Sigmoid colon (tissue), 7 donors: ENCODE measurements around the gene GDF2. TPM values are rescaled to one million over a fixed set of nuclear protein-coding genes. Genes with fewer than 3 reads are reported as not detected.

Experiments
- DNase-seq: peaks from one replicate; pipeline ENCODE4 v3.0.0-alpha.2; 2019
- H3K27ac ChIP-seq, 4 donors: fragments of 200-600 bp; sonication (generic); one replicate each; pipeline ENCODE4 v1.5.1; 2016 to 2019; ENCODE audit warnings: mild to moderate bottlenecking in 1 of 4
- H3K27me3 ChIP-seq, 3 donors: fragments of 200-600 bp; sonication (generic); one replicate each; pipeline ENCODE4 v1.5.1; 2019; ENCODE audit warnings: mild to moderate bottlenecking in 1 of 3
- H3K36me3 ChIP-seq, 4 donors: fragments of 200-600 bp; sonication (generic); one replicate each; pipeline ENCODE4 v1.5.1; 2016 to 2019
- H3K4me1 ChIP-seq, 4 donors: fragments of 200-600 bp; sonication (generic); one replicate each; pipeline ENCODE4 v1.5.1; 2017 to 2019
- H3K4me3 ChIP-seq, 4 donors: fragments of 200-600 bp; sonication (generic); one replicate each; pipeline ENCODE4 v1.5.1; 2017 to 2019; ENCODE audit warnings: mild to moderate bottlenecking in 2 of 4, moderate library complexity in 1 of 4
- H3K9me3 ChIP-seq, 4 donors: fragments of 200-600 bp in 3 of 4; sonication (generic) in 3 of 4; one replicate each; pipeline versions ENCODE4 v1.5.1 to v1.6.1; 2013 to 2019
- CTCF ChIP-seq, 4 experiments: fragments of 450-650 bp in 3 of 4; fragments of 200-600 bp in 1 of 4; IDR thresholded peaks; one replicate each; pipeline ENCODE4 v1.5.1; 2016 to 2019; ENCODE audit warnings: antibody characterized with exemption in 4 of 4, mild to moderate bottlenecking in 3 of 4, moderate library complexity in 2 of 4
- EP300 ChIP-seq, 4 donors: sonication (generic); formaldehyde crosslinking; IDR thresholded peaks; one replicate each; pipeline ENCODE4 v1.6.1; 2017; ENCODE audit warnings: antibody characterized with exemption in 4 of 4
- POLR2A ChIP-seq, 2 donors: fragments of 450-650 bp; IDR thresholded peaks; one replicate each; pipeline ENCODE4 v1.6.1; 2016; ENCODE audit warnings: antibody characterized with exemption in 2 of 2, mild to moderate bottlenecking in 2 of 2, moderate library complexity in 2 of 2
- POLR2AphosphoS5 ChIP-seq, 4 donors: sonication (generic); formaldehyde crosslinking; IDR thresholded peaks; one replicate each; pipeline ENCODE4 v1.6.1; 2017; ENCODE audit warnings: antibody characterized with exemption in 4 of 4
- WGBS, 2 donors: extraction: QIAGEN DNeasy Blood & Tissue Kit; methylation state at CpG; one replicate each; pipeline ENCODE4 v1.1.7; 2013; 5-methylcytosine and 5-hydroxymethylcytosine counted together
- intact Hi-C: fragments of 100-400 bp; cut with DNase I; formaldehyde crosslinking; loops from one replicate; pipeline ENCODE4 v1.15.1; 2023
- polyA plus RNA-seq, 3 donors: library from polyadenylated mRNA; stranded (reverse); fragments of 200-250 nt; gene quantifications; one replicate each; pipeline ENCODE4 v1.2.3, GENCODE V29; 2013
- total RNA-seq, 4 donors: library from RNA; depleted of rRNA; stranded (reverse); fragments of >200 nt; gene quantifications; one replicate each; pipeline ENCODE4 v1.1.0, GENCODE V29; 2016
- donor health status: healthy with polysubstance abuse.
- donor health status: Bipolar disorder and iron deficiency.
- donor health status: healthy.

Gene GDF2
- total and polyA plus RNA-seq, 7 donors = not detected

- DNase-seq = no peak
Observed at GRCh38 chr10:47362199-47362598, 39.9 kb downstream of the GDF2 start.

GRCh38 chr10:47363781-47364180, 41.5 kb downstream of the GDF2 start:
- Histone ChIP-seq H3K4me1 (no peaks in the 10 kb centered on the region), H3K27ac (no peak overlapping the region), H3K36me3 (no peaks in the 10 kb centered on the region), H3K4me3 (no peak overlapping the region), H3K9me3 (no peaks in the 10 kb centered on the region), H3K27me3 (no peaks in the 10 kb centered on the region)
- DNase-seq = no peak
- intact Hi-C loops = no loop called here
- WGBS, 2 donors = 21 to 65% methylated on average over 3 of the region's 3 CpGs
- no peak for TF ChIP-seq POLR2A (IDR thresholded peaks at IDR 0.05)
- TF ChIP-seq POLR2AphosphoS5 (IDR thresholded peaks at IDR 0.05) = no peak
- TF ChIP-seq EP300 (IDR thresholded peaks at IDR 0.05) = no peak
- no peak for TF ChIP-seq CTCF (IDR thresholded peaks at IDR 0.05)

More at GRCh38 chr10:47362199-47362598, 39.9 kb downstream of the GDF2 start:
- Histone ChIP-seq H3K9me3 (no peaks in the 10 kb centered on the region), H3K4me3 (no peak overlapping the region), H3K27me3 (no peaks in the 10 kb centered on the region), H3K27ac (no peak overlapping the region), H3K4me1 (no peaks in the 10 kb centered on the region), H3K36me3 (no peaks in the 10 kb centered on the region)
- 85 to 90% methylated on average over 3 of the region's 3 CpGs for WGBS, 2 donors
- no peak for TF ChIP-seq EP300 (IDR thresholded peaks at IDR 0.05)
- no peak for TF ChIP-seq POLR2AphosphoS5 (IDR thresholded peaks at IDR 0.05)
- intact Hi-C loops = no loop called here

GRCh38 chr10:47364366-47364765, 42.1 kb downstream of the GDF2 start:
- no peak for DNase-seq
- no peaks in the 10 kb centered on the region for H3K4me1 ChIP-seq

GRCh38 chr10:47364911-47365310, 42.7 kb downstream of the GDF2 start:
- Histone ChIP-seq H3K36me3 (no peaks in the 10 kb centered on the region), H3K27me3 (no peaks in the 10 kb centered on the region), H3K27ac (no peak overlapping the region), H3K4me1 (no peaks in the 10 kb centered on the region), H3K9me3 (no peaks in the 10 kb centered on the region), H3K4me3 (no peak overlapping the region)
- intact Hi-C loops = no loop called here
- TF ChIP-seq POLR2A (IDR thresholded peaks at IDR 0.05) (no peak), CTCF (IDR thresholded peaks at IDR 0.05) (no peak), EP300 (IDR thresholded peaks at IDR 0.05) (no peak), POLR2AphosphoS5 (IDR thresholded peaks at IDR 0.05) (no peak)
- no peak for DNase-seq
- WGBS, 2 donors = 93 to 94% methylated on average over 6 of the region's 6 CpGs

More at GRCh38 chr10:47364366-47364765, 42.1 kb downstream of the GDF2 start:
- Histone ChIP-seq H3K9me3 (no peaks in the 10 kb centered on the region), H3K4me3 (no peak overlapping the region), H3K27me3 (no peaks in the 10 kb centered on the region), H3K27ac (no peak overlapping the region), H3K36me3 (no peaks in the 10 kb centered on the region)
- TF ChIP-seq CTCF (IDR thresholded peaks at IDR 0.05) = no peak
- TF ChIP-seq POLR2A (IDR thresholded peaks at IDR 0.05) = no peak
- TF ChIP-seq EP300 (IDR thresholded peaks at IDR 0.05) = no peak
- TF ChIP-seq POLR2AphosphoS5 (IDR thresholded peaks at IDR 0.05) = no peak
- WGBS, 2 donors = 34 to 70% methylated on average over 4 of the region's 4 CpGs
- intact Hi-C loops = no loop called here

GRCh38 chr10:47365431-47366180, 43.4 kb downstream of the GDF2 start:
- WGBS, 2 donors = 91 to 92% methylated on average over 9 of the region's 9 CpGs
- no peak for DNase-seq
- H3K4me3 ChIP-seq = no peak overlapping the region
- TF ChIP-seq CTCF (IDR thresholded peaks at IDR 0.05) (no peak), POLR2A (IDR thresholded peaks at IDR 0.05) (no peak), EP300 (IDR thresholded peaks at IDR 0.05) (no peak), POLR2AphosphoS5 (IDR thresholded peaks at IDR 0.05) (no peak)
- H3K27ac ChIP-seq = no peak overlapping the region
- no peaks in the 10 kb centered on the region for H3K27me3 ChIP-seq
- H3K9me3 ChIP-seq = no peaks in the 10 kb centered on the region
- H3K36me3 ChIP-seq = no peaks in the 10 kb centered on the region
- H3K4me1 ChIP-seq = no peaks in the 10 kb centered on the region
- intact Hi-C loops = no loop called here
